ENCODE data around the gene C5orf34. TPM values are rescaled to one million over a fixed set of nuclear protein-coding genes. Genes with fewer than 3 reads are reported as not detected.
"Not testable (repeated sequence)": the region's sequence is repeated elsewhere in the genome, so short reads cannot be mapped to it uniquely, and the experiment has no call there.

The C5orf34 gene, protein sequence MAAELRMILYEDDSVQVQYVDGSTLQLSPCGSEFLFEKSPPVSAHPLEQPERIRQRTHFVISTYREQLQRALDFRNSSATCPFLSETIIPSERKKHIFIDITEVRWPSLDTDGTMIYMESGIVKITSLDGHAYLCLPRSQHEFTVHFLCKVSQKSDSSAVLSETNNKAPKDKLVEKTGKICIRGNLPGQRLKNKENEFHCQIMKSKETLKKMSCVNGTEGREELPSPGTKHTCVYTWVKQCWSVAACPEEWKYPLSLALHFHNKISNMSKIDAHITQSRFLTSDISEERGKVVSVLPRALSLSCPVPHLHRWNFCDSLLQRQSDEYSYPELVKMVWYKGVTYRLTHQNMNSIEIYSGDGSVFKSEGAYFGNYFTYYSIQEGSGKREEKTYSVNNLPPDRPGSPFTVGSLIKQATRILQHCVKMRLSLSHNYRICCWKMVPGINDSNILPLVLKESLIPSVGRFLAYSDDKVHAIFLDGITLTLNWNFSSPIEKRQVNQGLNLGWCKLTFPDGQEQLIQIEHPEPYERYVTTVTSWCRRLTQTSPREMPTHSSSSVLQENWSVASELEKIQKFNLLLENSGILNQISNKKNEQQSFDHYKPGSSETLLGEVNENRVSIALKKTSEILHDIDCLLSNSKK
- polyA plus RNA-seq = 1 to 10 TPM in 1 of 3 donors, under 1 TPM in 2; 0.33 to 1.3 (median 0.45) TPM

DNA sequence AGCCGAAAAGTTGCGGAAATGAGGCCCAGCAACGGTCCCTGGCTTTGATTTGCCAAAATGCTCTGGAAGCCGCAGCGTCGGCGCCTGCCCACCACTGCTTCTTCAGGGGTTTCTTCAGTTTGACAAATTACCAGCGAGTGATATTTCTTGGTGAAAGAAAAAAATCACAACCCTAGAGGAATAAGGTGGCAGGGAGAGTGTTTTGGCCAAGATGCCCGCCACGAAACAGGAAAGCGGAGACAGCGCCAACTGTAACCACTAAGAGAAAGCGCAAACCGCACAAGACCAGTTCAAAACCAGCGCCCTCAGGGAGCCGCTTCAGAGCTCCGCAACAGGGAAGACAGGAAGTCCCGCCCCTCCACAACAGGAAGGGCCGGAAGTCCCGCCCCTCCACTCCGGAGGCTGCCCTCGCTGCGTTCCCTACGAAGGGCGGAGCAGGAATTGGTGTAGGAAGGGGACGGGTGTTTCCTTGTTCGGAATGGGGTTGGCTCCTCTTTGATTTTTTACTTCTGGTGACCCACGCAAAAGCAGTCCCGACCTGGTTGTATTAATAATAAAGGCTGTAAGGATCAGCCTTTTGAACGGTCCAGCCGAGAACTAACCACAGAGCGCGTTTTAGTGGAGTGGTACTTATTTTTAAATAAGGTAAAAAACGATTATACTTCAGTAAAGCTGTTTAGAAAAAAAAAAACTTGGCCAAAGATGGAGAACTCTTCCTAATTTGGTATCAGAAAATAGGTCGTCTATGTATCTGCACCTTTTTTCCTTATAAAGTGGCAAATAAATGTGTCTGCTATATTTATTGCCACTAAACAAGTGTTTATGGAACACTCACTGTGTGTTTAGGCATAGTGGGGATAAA, at the start of gene C5orf34:
Gene C5orf34 (minus strand): TSS at position 333 of the 862 bp plus-strand sequence. CDS start 5,809 bp downstream, outside the sequence.
- H3K27ac ChIP-seq (ENCODE audit: low read depth, low read length) = no peak within 1 kb of the TSS
- 0 to 1% (median 0%) methylated on average over 35 of the region's 35 CpGs for WGBS, 3 donors

DNA sequence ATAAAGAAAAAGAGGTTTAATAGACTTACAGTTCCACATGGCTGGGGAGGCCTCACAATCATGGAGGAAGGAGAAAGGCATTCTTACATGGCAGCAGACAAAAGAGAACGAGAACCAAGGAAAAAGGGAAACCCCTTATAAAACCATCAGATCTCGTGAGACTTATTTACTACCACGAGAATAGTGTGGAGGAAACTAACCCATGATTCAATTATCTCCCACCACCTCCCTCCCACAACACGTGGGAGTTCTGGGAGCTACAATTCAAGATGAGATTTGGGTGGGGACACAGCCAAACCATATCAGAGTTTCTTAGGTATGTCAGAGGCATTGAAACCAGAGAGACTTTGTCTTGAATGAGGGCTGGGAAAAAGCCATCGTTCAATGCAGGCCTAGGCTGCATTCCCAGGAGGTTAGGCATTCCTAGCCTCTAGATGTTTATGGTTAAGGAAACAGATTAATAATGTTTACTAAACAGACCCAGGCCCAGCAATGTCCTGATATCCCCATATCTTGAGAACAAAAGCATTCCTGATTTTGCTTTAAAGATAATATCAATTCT, 49.4 kb upstream of the C5orf34 start:
- no peak overlapping the region for H3K27ac ChIP-seq (ENCODE audit: low read depth, low read length)
- WGBS, 3 donors = 57 to 62% (median 58%) methylated on average over 5 of the region's 5 CpGs

DNA sequence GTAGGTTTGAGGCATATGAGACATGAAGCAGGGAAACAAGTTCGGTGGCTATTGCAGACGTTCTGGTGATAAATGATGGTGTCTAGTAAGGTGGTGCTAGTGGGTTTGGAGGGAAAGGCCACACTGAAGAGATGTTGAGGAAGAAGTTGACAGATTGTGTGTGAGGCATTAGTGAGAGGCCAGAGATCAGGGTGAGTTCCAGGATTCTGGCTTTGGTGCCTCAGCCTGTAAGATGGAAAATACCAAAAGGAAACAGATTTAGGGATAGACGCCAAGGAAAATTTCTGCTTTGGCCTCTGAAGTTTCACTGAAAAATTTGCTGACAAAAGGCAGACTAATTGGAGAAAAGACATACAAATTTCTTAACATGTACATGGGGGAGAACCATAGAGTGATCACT, 48.4 kb upstream of the C5orf34 start:
- 44 to 72% (median 53%) methylated on average over 3 of the region's 3 CpGs for WGBS, 3 donors
- no peak overlapping the region for H3K27ac ChIP-seq (ENCODE audit: low read depth, low read length)

DNA sequence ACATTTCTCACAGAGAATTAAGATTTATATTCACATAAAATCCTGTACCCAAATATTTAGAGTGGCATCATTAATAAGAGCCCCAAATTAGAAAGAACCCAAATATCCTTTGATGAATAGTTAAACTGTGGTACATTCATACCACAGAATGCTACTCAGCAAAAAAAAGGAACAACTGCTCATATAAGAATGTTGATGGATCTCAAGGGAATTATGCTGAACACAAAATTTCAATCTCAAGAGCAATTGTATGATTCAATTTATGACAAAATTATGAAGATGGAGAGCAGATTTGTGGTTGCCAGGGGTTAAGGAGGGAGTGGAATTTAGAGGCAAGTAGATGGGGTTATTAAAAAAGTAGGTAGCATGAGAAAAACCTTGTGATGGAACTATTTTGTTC, 46.4 kb upstream of the C5orf34 start:
- no peak overlapping the region for H3K27ac ChIP-seq (ENCODE audit: low read depth, low read length)

DNA sequence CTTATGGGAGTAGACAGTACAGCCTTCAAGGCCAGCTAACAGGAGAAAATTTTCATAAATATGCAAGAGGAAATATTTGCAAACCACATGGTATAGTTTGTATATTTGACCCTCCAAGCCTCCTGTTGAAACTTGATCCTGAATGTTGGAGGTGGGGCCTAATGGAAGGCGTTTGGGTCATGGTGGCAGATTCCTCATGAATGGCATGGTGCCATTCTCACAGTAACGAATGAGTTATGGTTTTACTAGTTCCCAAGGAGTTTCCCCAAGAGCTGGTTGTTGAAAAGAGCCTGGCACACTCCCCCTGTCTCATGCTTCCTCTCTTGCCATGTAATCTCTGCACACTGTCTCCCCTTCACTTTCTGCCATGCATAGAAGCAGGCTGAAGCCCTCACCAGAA, 45.2 kb upstream of the C5orf34 start:
- 33 to 49% (median 48%) methylated on average over 2 of the region's 2 CpGs for WGBS, 3 donors
- H3K27ac ChIP-seq (ENCODE audit: low read depth, low read length) = no peak overlapping the region

DNA sequence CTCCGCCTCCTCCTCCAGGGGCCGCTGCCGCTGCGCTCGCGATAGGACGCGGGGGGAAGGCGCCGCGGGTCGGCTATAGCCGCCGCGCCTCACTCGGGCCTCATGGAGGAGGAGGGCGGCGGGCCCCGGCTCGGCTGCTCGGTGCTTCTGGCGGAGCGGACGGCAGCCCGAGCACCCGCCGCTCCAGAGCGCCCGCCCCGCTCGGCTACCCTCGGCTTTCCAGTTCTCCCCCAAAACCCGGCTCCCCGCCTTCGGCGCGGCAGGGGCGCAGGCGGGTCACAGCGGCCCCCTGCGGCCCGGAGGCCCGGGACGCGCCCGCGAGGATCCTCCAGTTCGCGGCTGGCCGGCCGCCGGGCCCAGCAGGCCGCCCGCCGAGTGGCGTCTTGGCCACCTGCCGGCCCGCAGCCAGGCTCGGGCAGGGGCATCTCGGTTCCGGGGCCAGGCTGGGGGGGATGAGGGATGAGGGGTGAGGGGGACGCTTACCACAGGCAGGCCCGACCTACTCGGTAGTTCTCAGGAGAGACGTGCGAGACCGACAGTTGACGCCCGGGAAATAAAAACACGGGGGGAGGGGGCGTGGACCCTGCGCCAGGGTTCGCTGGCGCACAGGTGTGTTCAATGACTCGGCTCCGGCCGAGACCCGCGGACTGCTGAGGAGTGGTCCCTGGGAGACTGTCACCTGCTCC, 42.1 kb upstream of the C5orf34 start, which contains the start of gene PAIP1:
Gene PAIP1 (minus strand): TSS at position 221 of the 686 bp plus-strand sequence. CDS start 231 bp downstream, outside the sequence.
- WGBS, 3 donors = 0 to 1% (median 1%) methylated on average over 58 to 79 of the region's 79 CpGs
- peak within 1 kb of the TSS; percentile 92 for H3K27ac ChIP-seq (ENCODE audit: low read depth, low read length)

DNA sequence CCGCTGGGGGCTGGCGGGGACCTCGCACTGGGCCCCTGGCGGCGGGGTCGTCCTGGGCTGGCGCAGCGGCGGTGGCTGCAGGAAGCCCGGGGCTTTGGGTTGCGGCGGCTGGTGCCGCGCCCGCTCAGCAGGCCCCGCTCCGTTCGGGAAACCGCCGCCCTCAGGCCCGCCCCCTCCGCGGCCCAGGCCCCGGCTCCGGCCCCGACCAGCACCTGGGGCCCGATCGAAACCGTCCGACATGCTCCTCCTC, 41.6 kb upstream of the C5orf34 start:
- peak overlapping the region; percentile 92 for H3K27ac ChIP-seq (ENCODE audit: low read depth, low read length)
- 0 to 1% (median 1%) methylated on average over 15 to 29 of the region's 30 CpGs for WGBS, 3 donors

DNA sequence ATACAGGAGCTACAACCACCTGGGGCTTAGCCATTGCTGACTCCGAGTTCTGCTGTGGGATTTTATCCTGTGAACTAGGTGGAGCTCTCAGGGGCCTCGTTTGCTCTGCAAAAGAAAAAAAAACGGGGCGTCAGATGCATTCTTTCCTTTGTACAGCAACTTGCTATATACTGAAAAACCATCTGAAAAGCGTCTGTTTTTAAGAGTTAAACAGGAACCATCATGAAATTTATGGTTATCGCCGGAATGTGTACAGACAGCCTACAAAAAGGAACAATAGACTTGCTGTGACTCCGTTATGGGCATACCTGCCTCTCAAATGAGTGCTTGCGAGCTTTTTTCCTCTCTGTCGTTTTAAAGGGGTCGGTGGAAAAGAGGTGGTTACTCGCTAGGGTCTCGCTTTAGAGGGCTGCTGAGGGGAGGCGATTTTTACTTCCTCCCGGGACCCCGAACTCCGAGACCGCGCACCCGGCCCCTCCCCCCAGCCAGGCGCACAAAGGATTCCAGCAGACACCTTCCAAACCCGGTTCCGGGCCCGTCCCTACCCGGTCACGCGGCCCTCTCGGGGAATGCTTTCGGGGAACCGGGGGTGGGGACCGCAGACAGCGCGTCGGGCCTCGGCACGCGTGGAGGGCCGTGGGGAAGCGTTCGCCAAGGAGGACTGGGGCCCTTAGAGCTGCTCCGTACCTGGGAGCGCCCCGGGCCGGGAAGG, 41.1 kb upstream of the C5orf34 start:
- H3K27ac ChIP-seq (ENCODE audit: low read depth, low read length) = no peak overlapping the region
- WGBS, 3 donors = 0 to 1% (median 0%) methylated on average over 44 of the region's 44 CpGs

DNA sequence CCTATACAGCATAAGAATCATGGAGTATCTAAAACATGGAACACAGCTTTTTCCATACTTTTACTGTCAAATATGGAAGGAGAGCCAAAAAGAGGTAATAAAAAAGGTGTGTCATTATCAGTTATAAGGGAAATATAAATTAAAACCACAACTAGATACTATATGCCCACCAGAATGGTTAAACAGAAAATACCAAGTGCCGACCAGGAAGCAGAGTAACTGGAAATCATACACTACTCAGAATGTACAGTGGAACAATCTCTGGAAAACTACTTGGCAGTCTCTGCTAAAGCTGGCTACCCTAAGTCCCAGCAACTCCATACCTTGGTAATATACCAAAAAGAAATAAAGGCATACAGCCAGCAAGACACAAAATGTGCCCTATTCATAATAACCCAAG, 39.5 kb upstream of the C5orf34 start:
- WGBS, 3 donors = 80 to 88% (median 87%) methylated on average over 1 of the region's 1 CpG
- H3K27ac ChIP-seq (ENCODE audit: low read depth, low read length) = no peak overlapping the region

DNA sequence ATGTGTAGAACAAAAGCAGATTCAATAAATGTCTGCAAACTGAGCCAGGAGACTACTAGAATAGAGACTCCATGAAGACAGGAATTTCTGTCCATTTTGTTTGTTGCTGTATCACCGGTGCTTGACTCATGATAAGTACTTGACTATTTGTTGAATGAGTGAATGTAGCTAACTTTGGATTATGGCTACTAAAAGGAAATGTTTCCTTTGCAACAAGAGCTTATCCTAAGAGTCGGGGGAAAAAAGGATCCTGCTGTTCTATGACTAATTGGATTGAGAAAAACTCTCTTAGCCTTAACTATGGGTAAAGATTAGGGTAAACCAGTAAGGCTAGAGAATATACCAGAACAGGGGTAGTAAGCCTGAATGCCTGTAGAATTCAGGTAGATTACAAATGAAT, 38.4 kb upstream of the C5orf34 start:
- H3K27ac ChIP-seq (ENCODE audit: low read depth, low read length) = no peak overlapping the region
- WGBS, 3 donors = 68 to 84% (median 79%) methylated on average over 2 of the region's 2 CpGs

DNA sequence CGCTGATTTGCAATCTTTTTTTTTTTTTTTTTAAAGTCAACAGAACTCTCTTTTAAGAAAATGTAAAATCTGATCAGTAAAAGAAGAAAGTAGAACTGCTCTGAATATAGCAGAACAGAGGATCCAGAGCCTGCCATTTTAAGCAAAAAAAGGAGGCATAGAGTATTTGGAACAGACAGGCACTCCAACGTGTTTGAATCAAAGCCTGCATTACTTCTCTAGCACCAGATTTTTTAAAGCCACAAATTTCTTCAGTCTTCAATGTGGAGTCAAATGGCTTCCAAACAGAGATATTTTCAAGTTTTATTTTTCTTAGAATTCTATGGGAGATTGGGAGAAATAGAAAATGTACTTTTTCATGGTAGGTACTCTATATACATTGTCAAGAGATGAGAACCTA, 36.8 kb upstream of the C5orf34 start:
- 62 to 70% (median 69%) methylated on average over 2 of the region's 2 CpGs for WGBS, 3 donors
- H3K27ac ChIP-seq (ENCODE audit: low read depth, low read length) = no peak overlapping the region

DNA sequence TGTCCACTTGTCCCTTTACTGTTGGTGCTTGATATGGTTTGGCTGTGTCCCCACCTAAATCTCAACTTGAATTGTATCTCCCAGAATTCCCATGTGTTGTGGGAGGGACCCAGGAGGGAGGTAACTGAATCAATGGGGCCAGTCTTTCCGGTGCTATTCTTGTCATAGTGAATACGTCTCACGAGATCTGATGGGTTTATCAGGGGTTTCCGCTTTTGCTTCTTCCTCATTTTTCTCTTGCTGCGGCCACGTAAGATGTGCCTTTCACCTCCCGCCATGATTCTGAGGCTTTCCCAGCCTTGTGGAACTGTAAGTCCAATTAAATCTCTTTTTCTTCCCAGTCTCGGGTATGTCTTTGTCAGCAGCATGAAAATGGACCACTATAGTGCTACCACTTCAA, 34.3 kb upstream of the C5orf34 start:
- not testable (repeated sequence) for H3K27ac ChIP-seq (ENCODE audit: low read depth, low read length)
- 95 to 98% (median 96%) methylated on average over 8 of the region's 8 CpGs for WGBS, 3 donors

DNA sequence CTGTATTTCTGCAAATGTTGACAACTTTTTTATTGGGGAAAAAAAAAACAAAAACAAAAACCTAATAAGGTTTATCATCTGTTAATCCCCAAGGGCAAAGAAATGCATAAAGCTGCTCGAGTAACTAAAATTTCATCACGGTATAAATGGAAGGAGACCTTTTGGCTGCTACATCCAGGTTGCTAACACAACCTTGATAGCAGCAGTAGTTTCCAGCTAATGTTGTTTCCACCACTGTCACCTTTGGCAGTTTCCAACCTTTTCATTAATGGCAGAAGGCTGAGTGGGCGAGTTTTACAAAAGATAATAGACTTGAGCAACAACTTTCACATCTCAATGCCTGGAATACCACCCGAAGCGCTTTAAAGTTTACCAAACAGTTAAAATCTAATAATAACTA, 33.4 kb upstream of the C5orf34 start:
- H3K27ac ChIP-seq (ENCODE audit: low read depth, low read length) = no peak overlapping the region
- WGBS, 3 donors = 79 to 84% (median 82%) methylated on average over 5 of the region's 5 CpGs

DNA sequence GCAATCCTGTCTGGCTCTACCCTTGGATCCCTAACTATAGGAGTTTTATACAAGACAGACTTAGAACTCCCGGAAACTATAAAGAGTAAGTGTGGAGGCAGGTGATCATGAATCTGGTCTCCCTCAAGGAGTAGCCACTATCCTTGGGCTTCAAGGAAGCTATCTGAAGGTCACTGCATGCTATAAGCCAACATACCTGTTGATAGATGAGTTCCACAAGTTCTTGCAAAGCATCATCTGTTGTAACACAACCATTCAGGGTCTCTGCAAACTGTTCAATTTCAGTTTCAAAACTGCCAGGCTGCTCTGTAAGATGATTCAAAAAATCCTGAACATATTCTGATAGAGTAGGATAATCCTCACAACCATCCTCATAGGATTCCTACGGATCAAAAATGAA, 32.6 kb upstream of the C5orf34 start:
- H3K27ac ChIP-seq (ENCODE audit: low read depth, low read length) = no peak overlapping the region
- 87 to 97% (median 95%) methylated on average over 2 of the region's 2 CpGs for WGBS, 3 donors

DNA sequence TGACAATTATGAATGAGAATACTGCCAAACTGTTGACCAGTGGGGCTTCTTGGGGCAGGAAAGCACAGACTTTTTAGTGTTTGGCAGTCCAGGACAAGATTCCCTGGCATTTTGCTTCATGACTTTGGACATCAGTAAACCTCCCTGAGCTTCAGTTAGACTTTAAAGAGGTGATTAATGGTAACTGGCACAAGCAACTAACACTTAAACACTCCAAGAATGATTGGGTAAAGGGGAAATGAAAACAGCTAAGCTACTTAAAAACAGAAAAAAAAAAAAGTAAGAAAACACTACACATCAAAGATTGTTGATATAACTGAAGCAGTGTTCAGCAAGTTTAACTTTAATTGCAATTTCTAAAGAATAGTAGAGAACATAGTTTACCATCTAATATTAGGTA, 28.5 kb upstream of the C5orf34 start:
- no peak overlapping the region for H3K27ac ChIP-seq (ENCODE audit: low read depth, low read length)

DNA sequence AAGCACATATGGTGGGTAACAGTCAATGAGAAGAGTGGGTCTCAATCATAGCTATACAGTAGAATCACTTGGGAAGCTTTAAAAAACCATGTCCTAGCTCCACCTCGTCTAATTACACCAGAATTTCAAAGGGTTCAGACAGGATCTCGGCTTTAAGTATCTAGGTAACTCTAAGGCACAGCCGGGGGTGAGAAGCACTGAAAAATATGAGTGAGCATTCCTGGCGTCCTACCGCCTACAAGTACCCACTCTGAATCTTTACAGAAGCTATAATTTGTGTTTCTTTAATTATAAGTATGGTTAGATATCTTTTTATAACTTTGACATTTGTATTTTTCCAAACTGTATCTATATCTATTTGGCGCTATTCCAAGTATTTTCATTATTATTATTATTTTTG, 25.8 kb upstream of the C5orf34 start:
- no peak overlapping the region for H3K27ac ChIP-seq (ENCODE audit: low read depth, low read length)
- WGBS, 3 donors = 87 to 93% (median 90%) methylated on average over 6 of the region's 6 CpGs

DNA sequence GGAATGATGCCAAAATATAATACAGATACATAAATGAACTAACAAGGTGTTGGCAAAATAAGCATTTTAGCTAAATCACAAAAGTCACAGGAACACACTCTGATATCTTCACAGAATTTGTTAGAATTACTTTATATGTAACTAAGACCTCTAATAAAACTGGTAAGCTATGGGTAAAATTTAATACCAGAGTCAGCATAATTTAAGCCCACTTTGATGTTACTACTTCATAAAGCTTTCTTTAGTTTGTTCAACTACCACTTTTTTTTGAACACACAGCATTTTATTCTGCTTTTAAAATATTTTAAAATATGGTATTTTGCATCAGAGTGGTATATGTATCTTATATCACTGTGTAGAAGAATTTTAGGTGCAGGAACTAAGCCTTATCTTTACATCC, 22.0 kb upstream of the C5orf34 start:
- H3K27ac ChIP-seq (ENCODE audit: low read depth, low read length) = no peak overlapping the region

DNA sequence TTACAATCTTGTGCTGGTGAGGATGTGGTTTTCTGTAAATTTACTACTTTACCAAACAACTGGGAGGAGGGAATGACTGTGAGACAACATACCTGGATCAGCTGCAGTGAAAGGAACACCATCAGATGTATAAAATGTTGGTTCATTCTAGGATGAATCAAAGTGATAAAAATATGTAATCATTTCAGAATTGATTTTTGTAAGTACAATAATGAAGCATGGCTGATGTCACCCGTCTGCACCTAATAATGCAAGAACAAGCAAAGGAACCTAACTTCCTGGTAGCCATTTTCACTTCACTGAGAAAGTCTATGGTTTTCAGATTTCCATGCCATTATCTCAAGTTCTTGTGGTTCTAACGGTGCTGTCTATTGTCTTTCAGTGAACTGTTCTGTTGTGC, 18.7 kb upstream of the C5orf34 start:
- WGBS, 3 donors = 80 to 88% (median 80%) methylated on average over 2 of the region's 2 CpGs
- H3K27ac ChIP-seq (ENCODE audit: low read depth, low read length) = no peak overlapping the region
